Neutrophil (primary cell): ENCODE results near the gene SNX1.
"Not testable (repeated sequence)": the region's sequence is repeated elsewhere in the genome, so short reads cannot be mapped to it uniquely, and the experiment has no call there.

Experiments used
- H3K27ac ChIP-seq: fragments of 200-600 bp; sonication (generic); 2 replicates; pipeline ENCODE4 v1.5.1; 2016; ENCODE audit warnings: mild to moderate bottlenecking, moderate library complexity
- H3K27me3 ChIP-seq: fragments of 200-600 bp; sonication (generic); 2 replicates; pipeline ENCODE4 v1.6.0; 2016; ENCODE audit warnings: mild to moderate bottlenecking
- H3K36me3 ChIP-seq: fragments of 200-600 bp; sonication (generic); 2 replicates; pipeline ENCODE4 v1.5.1; 2017
- H3K4me1 ChIP-seq, 2 experiments: fragments of 200-600 bp in 1 of 2; sonication (generic) in 1 of 2; 1 replicate in 1 of 2; 2 replicates in 1 of 2; pipeline versions ENCODE4 v1.5.1 to v1.6.1; 2013 to 2016; ENCODE audit warnings: low read depth in 1 of 2, low read length in 1 of 2, mild to moderate bottlenecking in 1 of 2, moderate library complexity in 1 of 2; ENCODE audit not compliant: control insufficient read depth in 1 of 2, insufficient read depth in 1 of 2
- H3K4me3 ChIP-seq, 2 experiments: fragments of 200-600 bp in 1 of 2; sonication (generic) in 1 of 2; 1 replicate in 1 of 2; 2 replicates in 1 of 2; pipeline ENCODE4 v1.5.1; 2013 to 2016; ENCODE audit warnings: low read depth in 1 of 2, low read length in 1 of 2, mild to moderate bottlenecking in 1 of 2, moderate library complexity in 1 of 2
- H3K9me3 ChIP-seq: fragments of 200-600 bp; sonication (generic); 2 replicates; pipeline ENCODE4 v1.5.1; 2016
- CTCF ChIP-seq: fragments of 200-600 bp; sonication (generic); IDR thresholded peaks from 2 replicates; pipeline ENCODE4 v1.5.1; 2016; ENCODE audit warnings: antibody characterized with exemption

The SNX1 gene

GRCh38 chr15:64070965-64071851 is 24.6 kb upstream of the SNX1 start:
- peaks cover 9 to 11% of the 10 kb centered on the region in 2 experiments for H3K4me1 ChIP-seq
- TF ChIP-seq CTCF, result no peak
- no peak overlapping the region for H3K27ac ChIP-seq
- peaks cover 18% of the 10 kb centered on the region for H3K36me3 ChIP-seq
- no peaks in the 10 kb centered on the region for H3K27me3 ChIP-seq
- H3K4me3 ChIP-seq, result no peak overlapping the region
- H3K9me3 ChIP-seq, result no peaks in the 10 kb centered on the region

GRCh38 chr15:64071931-64072765 is 23.6 kb upstream of the SNX1 start:
- Histone ChIP-seq H3K4me1 (peaks cover 7 to 11% of the 10 kb centered on the region in 2 experiments), H3K27me3 (no peaks in the 10 kb centered on the region), H3K36me3 (peaks cover 18% of the 10 kb centered on the region), H3K4me3 (no peak overlapping the region), H3K9me3 (no peaks in the 10 kb centered on the region), H3K27ac (no peak overlapping the region)
- no peak for TF ChIP-seq CTCF

- no peaks in the 10 kb centered on the region for H3K9me3 ChIP-seq
- H3K4me1 ChIP-seq, result peaks cover under 1 to 7% of the 10 kb centered on the region in 2 experiments
- no peak overlapping the region for H3K4me3 ChIP-seq
- TF ChIP-seq CTCF, result no peak
- no peaks in the 10 kb centered on the region for H3K27me3 ChIP-seq
- H3K36me3 ChIP-seq, result peaks cover 18% of the 10 kb centered on the region
- H3K27ac ChIP-seq, result no peak overlapping the region
These were observed 23.0 kb upstream of the SNX1 start for GRCh38 chr15:64072812-64073211.

- not testable (repeated sequence) for H3K4me3 ChIP-seq, H3K27me3 ChIP-seq, H3K4me1 ChIP-seq, H3K27ac ChIP-seq, H3K9me3 ChIP-seq
- peaks cover 18% of the 10 kb centered on the region for H3K36me3 ChIP-seq
These were observed 22.3 kb upstream of the SNX1 start for GRCh38 chr15:64073496-64073895.

- peaks cover 34% of the 10 kb centered on the region for H3K36me3 ChIP-seq
These were observed 13.0 kb upstream of the SNX1 start for GRCh38 chr15:64082757-64083156.

More at GRCh38 chr15:64082757-64083156, 13.0 kb upstream of the SNX1 start:
- H3K27me3 ChIP-seq, result no peaks in the 10 kb centered on the region
- TF ChIP-seq CTCF, result no peak
- no peaks in the 10 kb centered on the region for H3K9me3 ChIP-seq
- H3K27ac ChIP-seq, result no peak overlapping the region
- H3K4me1 ChIP-seq, result peaks cover 0 to 2% of the 10 kb centered on the region in 2 experiments
- H3K4me3 ChIP-seq, result no peak overlapping the region
